Liver (tissue), 3 donors: Measurements from ENCODE around the gene SLC5A2.
"Not testable (repeated sequence)": the region's sequence is repeated elsewhere in the genome, so short reads cannot be mapped to it uniquely, and the experiment has no call there.

Source experiments
- ATF3 ChIP-seq: IDR thresholded peaks from 2 replicates; pipeline ENCODE4 v1.6.1; 2016; ENCODE audit warnings: antibody characterized with exemption
- CTCF ChIP-seq: fragments of 150-350 bp; IDR thresholded peaks from 2 replicates; pipeline ENCODE4 v1.5.1; 2017; ENCODE audit warnings: improper control_type of control experiment, low read depth, low read length; ENCODE audit not compliant: missing input control
- EGR1 ChIP-seq, 2 donors: IDR thresholded peaks; 2 replicates each; pipeline ENCODE4 v1.6.1; 2016 to 2018; ENCODE audit warnings: antibody characterized with exemption in 2 of 2, low read depth in 2 of 2
- HNF4G ChIP-seq: IDR thresholded peaks from 2 replicates; pipeline ENCODE4 v1.6.1; 2016; ENCODE audit warnings: antibody characterized with exemption
- JUND ChIP-seq, 2 donors: IDR thresholded peaks; 2 replicates each; pipeline ENCODE4 v1.6.1; 2016; ENCODE audit warnings: antibody characterized with exemption in 2 of 2
- NR2F2 ChIP-seq: IDR thresholded peaks from 2 replicates; pipeline ENCODE4 v1.6.1; 2016; ENCODE audit warnings: antibody characterized with exemption
- RAD21 ChIP-seq, 2 donors: IDR thresholded peaks; 2 replicates each; pipeline ENCODE4 v1.6.1; 2016; ENCODE audit warnings: antibody characterized with exemption in 2 of 2, mild to moderate bottlenecking in 2 of 2
- SP1 ChIP-seq: IDR thresholded peaks from 2 replicates; pipeline ENCODE4 v1.6.1; 2018; ENCODE audit warnings: antibody characterized with exemption, mild to moderate bottlenecking
- YY1 ChIP-seq: IDR thresholded peaks from 2 replicates; pipeline ENCODE4 v1.6.1; 2016; ENCODE audit warnings: antibody characterized with exemption, mild to moderate bottlenecking
- TF ChIP-seq, protein P1 (sequence below): IDR thresholded peaks from 2 replicates; pipeline ENCODE4 v1.6.1; 2016; ENCODE audit warnings: antibody characterized with exemption, mild to moderate bottlenecking
- TF ChIP-seq, protein P2 (sequence below): IDR thresholded peaks from 2 replicates; pipeline ENCODE4 v1.6.1; 2016; ENCODE audit warnings: antibody characterized with exemption
- donor health status: healthy.
- donor health status: healthy.

GRCh38 chr16:31538243-31538598, 55.3 kb downstream of the SLC5A2 start:
- TF ChIP-seq ATF3; CTCF; RAD21 (IDR thresholded peaks at IDR 0.05); YY1; HNF4G; JUND (IDR thresholded peaks at IDR 0.05); EGR1 (IDR thresholded peaks at IDR 0.05; ENCODE audit: low read depth in 2 of 2); SP1; NR2F2: not testable (repeated sequence)
- TF ChIP-seq, protein P1, sequence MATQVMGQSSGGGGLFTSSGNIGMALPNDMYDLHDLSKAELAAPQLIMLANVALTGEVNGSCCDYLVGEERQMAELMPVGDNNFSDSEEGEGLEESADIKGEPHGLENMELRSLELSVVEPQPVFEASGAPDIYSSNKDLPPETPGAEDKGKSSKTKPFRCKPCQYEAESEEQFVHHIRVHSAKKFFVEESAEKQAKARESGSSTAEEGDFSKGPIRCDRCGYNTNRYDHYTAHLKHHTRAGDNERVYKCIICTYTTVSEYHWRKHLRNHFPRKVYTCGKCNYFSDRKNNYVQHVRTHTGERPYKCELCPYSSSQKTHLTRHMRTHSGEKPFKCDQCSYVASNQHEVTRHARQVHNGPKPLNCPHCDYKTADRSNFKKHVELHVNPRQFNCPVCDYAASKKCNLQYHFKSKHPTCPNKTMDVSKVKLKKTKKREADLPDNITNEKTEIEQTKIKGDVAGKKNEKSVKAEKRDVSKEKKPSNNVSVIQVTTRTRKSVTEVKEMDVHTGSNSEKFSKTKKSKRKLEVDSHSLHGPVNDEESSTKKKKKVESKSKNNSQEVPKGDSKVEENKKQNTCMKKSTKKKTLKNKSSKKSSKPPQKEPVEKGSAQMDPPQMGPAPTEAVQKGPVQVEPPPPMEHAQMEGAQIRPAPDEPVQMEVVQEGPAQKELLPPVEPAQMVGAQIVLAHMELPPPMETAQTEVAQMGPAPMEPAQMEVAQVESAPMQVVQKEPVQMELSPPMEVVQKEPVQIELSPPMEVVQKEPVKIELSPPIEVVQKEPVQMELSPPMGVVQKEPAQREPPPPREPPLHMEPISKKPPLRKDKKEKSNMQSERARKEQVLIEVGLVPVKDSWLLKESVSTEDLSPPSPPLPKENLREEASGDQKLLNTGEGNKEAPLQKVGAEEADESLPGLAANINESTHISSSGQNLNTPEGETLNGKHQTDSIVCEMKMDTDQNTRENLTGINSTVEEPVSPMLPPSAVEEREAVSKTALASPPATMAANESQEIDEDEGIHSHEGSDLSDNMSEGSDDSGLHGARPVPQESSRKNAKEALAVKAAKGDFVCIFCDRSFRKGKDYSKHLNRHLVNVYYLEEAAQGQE: not testable (repeated sequence)
- TF ChIP-seq, protein P2, sequence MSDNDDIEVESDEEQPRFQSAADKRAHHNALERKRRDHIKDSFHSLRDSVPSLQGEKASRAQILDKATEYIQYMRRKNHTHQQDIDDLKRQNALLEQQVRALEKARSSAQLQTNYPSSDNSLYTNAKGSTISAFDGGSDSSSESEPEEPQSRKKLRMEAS: not testable (repeated sequence)
